GM21390 (cell line): Measurements from ENCODE around the gene BTBD7.
A peak's percentile ranks its signal among the peaks of the same experiment; 100 is the strongest.
"Not testable (repeated sequence)": the region's sequence is repeated elsewhere in the genome, so short reads cannot be mapped to it uniquely, and the experiment has no call there.

Experiments used
- ATAC-seq: cut with Tn5 transposase; IDR thresholded peaks from one replicate; pipeline ENCODE4 v1.9.1; 2021; ENCODE audit not compliant: unreplicated experiment

BTBD7 gene

GRCh38 chr14:93263416-93263815 lies 69.4 kb downstream of the BTBD7 start:
- no peak for ATAC-seq

DNA sequence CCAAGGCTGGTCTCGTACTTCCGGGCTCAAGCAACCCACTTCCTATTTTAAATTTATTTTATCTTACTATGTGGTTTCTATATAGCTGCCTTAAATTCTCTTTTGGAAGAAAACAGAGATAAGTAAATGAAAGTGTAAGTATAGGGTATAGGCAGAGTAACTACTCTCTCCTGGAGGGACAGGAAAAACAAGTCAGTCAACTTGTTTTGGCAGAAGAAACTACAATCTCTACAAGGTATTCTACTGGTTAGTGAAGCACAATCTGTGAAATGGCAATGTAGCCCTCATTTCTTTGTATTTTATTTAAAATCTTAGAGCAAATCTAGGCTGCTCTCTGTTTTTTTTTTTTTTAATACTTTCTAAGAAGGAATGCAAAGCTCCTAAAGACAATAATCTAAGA lies 70.4 kb downstream of the BTBD7 start:
- no peak for ATAC-seq

DNA sequence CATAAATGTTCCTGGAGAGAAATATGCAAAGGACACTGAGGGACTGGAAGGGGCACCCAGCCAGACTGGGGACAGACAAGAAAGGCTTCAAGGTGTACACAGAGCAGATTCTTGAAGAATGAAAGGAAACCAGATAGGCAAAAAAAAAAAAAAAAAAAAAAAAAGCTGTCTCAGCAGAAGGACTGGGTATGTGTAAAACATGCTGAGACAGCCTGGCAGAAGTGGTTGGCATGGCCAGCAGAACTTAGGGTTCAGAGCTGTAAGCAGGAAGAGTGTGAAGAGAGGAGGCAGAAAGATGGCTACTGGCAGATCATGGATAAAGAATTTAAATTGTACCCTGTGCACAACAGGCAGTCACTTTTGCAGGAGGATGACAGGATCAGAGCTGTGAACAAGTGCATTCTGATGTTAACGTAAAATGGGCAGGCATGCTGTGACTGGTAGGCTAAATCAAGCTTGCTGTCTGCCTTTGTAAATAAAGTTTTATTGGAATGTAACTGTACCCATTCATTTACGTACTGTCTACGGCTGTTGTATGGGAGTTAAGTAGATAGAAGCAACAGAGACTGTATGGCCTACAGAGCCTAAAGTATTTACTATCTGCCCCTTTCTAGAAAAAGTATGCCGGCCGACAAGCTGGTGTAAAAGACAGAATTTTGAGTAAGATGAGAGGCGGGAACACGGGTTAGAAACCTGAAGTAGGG lies 83.6 kb downstream of the BTBD7 start:
- no peak for ATAC-seq

GRCh38 chr14:93246534-93246933 lies 86.3 kb downstream of the BTBD7 start:
- ATAC-seq = no peak

- no peak for ATAC-seq
Measured at GRCh38 chr14:93245764-93246420, 86.9 kb downstream of the BTBD7 start.

- ATAC-seq = no peak
Measured at GRCh38 chr14:93240678-93241000, 92.2 kb downstream of the BTBD7 start.

DNA sequence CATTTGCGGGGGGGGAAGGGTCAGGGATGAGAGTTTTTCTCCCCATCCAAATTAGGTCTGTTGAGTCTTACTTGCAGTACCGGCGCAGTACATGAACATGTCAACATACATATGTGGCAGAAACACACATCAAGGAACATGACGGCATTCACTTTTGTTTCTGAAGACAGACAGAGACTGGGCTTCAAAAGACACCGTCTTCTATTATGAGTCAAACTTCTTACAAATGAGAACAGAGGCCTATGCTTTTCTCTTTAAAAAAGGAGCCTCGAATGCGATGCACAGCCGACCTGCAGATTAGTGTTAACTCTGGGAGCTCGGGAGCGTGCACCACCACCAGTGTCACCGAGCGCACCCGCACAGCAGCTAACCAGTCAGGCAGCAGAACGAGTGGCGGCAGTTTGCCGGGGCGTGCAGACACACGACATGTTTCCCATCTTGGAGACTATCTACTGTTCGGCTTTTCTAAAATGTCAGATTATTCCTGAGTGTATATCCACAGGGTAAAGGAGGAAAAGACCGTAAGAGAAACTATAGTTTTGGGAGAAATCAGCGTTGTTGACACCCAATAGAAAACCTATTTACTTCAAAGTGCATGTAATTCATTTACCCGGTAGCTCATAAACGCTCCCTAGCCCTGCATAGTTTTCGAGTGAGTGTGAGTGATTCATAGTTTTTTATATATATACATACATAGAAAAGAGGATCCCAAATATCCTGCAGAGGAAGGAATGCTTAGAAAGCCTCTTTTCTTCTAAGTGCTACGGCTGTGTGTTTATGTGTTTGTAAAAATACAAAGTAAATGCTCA lies 92.8 kb downstream of the BTBD7 start:
- ATAC-seq = no peak

DNA sequence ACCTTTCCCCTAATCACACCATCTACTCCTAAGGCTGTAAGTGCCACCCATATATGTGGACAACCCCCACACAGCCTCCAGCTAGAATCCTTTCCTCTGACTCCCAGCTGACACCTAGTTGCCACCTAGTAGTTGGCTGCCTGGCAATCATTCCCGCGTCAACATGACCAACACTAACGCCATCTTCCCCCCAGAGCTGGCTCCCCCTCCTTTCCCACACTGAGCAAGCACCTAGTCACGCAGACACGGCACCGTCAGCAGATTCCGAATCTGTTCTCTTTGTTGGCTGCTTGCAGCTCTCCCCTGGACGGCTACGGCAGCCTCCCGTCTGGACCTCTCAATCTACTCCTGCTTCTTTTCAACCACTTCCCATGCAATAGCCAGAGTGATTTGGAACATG lies 98.0 kb downstream of the BTBD7 start:
- no peak for ATAC-seq

DNA sequence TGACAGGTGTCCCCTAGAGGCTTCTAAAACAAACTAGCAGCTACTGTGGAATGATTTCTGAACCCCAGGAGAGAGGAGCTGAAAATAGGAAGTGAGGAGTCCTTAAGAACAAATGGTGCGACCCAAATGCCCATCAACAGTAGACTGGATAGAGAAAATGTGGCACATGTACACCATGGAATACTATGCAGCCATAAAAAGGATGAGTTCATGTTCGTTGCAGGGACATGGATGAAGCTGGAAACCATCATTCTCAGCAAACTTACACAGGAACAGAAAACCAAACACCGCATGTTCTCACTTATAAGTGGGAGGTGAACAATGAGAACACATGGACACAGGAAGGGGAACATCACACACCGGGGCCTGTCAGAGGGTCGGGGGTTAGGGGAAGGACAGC lies 99.8 kb downstream of the BTBD7 start:
- not testable (repeated sequence) for ATAC-seq

GRCh38 chr14:93232159-93232558 lies 100.7 kb downstream of the BTBD7 start:
- no peak for ATAC-seq

GRCh38 chr14:93231129-93231979 lies 101.5 kb downstream of the BTBD7 start:
- ATAC-seq = no peak

DNA sequence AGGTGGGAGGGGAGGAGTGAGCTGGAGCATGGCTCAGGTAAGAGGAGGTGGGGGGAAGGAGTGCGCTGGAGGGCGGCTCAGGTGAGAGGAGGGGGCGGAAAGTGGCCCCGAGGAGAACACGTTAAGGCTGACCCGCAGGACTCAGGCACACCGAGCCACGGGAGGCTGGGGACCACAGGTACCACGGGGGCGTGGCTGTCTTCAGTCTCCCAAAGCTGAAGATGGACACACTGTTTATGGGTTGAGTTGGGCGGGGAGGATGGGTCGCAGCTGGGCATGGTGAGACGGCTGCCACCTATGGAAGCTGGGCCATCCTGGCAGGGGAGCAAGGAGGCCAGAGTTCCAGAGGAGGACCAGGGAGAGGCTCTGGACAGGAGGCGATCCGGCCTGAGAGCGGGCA lies 102.3 kb downstream of the BTBD7 start:
- ATAC-seq = no peak

- no peak for ATAC-seq
Measured at GRCh38 chr14:93228550-93228949, 104.3 kb downstream of the BTBD7 start.

- no peak for ATAC-seq
Measured at GRCh38 chr14:93223565-93223964, 109.3 kb downstream of the BTBD7 start.

- ATAC-seq = no peak
Measured at GRCh38 chr14:93220509-93220908, 112.3 kb downstream of the BTBD7 start.

GRCh38 chr14:93219103-93219726 lies 113.6 kb downstream of the BTBD7 start:
- peak; percentile 58 for ATAC-seq

DNA sequence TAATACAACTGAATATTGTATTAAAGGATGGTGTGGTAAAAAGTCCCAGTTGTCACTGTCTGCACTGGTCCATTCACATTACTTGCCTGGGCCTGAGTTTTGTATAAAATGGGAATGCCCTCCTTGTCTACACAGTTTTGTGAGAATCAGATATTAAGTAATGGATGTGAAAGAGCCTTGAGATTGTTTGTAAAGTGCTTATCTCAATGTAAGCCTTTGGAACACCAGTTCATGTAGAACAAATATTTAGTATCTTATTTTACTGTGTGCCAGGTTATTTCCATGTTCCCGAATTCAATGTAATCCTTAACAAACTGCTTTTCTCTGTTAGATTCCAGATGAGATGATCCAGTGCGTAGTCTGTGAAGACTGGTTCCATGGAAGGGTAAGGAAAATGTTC lies 118.2 kb downstream of the BTBD7 start:
- no peak for ATAC-seq

DNA sequence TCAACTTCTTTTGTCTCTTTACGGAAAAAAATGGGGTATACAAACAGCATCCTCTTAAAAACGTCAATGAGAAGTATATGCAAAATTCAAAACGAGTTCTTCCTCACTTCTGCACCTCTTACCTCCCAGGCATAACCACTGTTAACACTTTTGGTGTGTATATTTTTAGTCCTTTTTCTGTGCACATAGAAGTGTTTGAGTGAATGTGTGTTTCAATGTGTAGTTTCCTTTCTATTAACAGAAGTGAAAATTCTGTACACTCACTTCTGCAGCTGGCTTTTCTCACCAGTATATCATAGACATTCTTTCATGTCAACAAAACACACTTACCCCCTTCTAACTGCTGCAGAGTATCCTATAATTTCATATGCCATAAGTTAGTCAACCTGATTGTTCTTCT lies 120.4 kb downstream of the BTBD7 start:
- peak; percentile 78 for ATAC-seq

DNA sequence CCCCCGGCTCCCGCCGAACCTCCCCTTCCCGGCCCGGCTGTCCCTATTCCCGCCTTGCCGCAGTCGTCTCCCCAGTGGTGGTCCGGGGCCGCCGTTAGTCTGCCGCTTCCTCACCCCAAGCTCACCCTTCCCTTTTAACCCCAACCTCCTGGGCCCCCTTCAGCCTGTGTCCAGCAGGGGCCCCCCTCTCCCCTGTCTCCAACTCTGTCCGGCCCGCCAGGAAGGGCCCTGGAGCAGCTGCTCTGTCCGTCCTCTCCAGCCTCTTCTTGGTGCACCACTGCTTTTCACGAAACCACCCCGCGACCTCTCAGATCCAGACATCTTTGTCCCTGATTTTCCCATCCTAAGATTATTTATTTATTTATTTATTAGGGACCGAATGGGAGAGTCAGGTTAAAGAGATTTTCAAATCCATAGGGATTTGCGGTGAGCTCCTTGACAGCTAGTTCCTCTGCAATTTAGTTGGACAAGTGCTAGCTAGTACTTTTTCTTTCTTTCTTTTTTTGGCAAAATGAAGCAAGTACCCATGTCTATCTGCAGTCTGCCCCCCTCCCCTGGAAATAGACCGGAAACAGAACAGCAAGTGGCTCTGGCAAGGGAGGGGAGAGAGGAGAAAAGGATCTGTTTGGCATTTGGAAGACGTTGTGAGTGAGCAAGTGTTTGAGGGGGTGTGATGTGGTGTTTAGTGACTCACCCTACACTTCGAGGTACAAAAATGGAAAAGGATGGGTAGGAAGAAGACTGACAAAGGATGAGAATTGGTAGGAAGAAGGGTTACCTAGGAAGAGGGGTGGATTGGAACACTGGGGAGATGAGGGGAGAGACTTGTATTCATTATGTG lies 125.1 kb downstream of the BTBD7 start:
- ATAC-seq = peak; percentile 36
